Keratinocyte (primary cell): ENCODE data around the gene AMY1C. TPM values are rescaled to one million over a fixed set of nuclear protein-coding genes. Genes with fewer than 3 reads are reported as not detected.
"Not testable (repeated sequence)": the region's sequence is repeated elsewhere in the genome, so short reads cannot be mapped to it uniquely, and the experiment has no call there.

Experiments
- DNase-seq: peaks from one replicate; pipeline ENCODE4 v3.0.0-alpha.2; 2011; ENCODE audit warnings: low read depth, missing footprints, low spot score
- FAIRE-seq: peaks from 2 replicates; lab custom pipeline; 2011; peaks lifted over from hg19 to GRCh38; lab: Jason Lieb, UNC
- H2AFZ ChIP-seq: 2 replicates; pipeline ENCODE4 v1.6.0; 2012; ENCODE audit warnings: low read length, control low read depth, inconsistent platforms; ENCODE audit not compliant: control insufficient read depth
- H3K27ac ChIP-seq: 2 replicates; pipeline ENCODE4 v1.5.1; 2011; ENCODE audit warnings: low read length; ENCODE audit not compliant: control insufficient read depth, insufficient read depth
- H3K27me3 ChIP-seq: 3 replicates; pipeline ENCODE4 v1.6.0; 2011; ENCODE audit warnings: low read length; ENCODE audit not compliant: control insufficient read depth, insufficient read depth; ENCODE audit errors: extremely low read depth
- H3K36me3 ChIP-seq, 2 experiments: 2 replicates in 1 of 2; 3 replicates in 1 of 2; pipeline ENCODE4 v1.5.1; 2011; ENCODE audit warnings: low read length in 2 of 2, mild to moderate bottlenecking in 1 of 2; ENCODE audit not compliant: control insufficient read depth in 2 of 2, insufficient read depth in 2 of 2; ENCODE audit errors: extremely low read depth in 1 of 2
- H3K4me1 ChIP-seq: 3 replicates; pipeline ENCODE4 v1.5.1; 2011; ENCODE audit warnings: low read length; ENCODE audit not compliant: control insufficient read depth, insufficient read depth; ENCODE audit errors: extremely low read depth
- H3K4me2 ChIP-seq: 3 replicates; pipeline ENCODE4 v1.6.0; 2011; ENCODE audit warnings: low read depth, low read length; ENCODE audit not compliant: control insufficient read depth, insufficient read depth; ENCODE audit errors: extremely low read depth
- H3K4me3 ChIP-seq, 3 experiments: fragments of 200-600 bp in 1 of 3; sonication (generic) in 1 of 3; 2 replicates in 2 of 3; 3 replicates in 1 of 3; pipeline ENCODE4 v1.5.1; 2011 to 2016; ENCODE audit warnings: low read length in 3 of 3, mild to moderate bottlenecking in 3 of 3, control low read depth in 2 of 3, inconsistent platforms in 1 of 3, low read depth in 1 of 3, mixed read lengths in 1 of 3, mixed run types in 1 of 3, moderate library complexity in 1 of 3; ENCODE audit not compliant: control insufficient read depth in 2 of 3, insufficient read depth in 2 of 3; ENCODE audit errors: extremely low read depth in 1 of 3
- H3K79me2 ChIP-seq: 2 replicates; pipeline ENCODE4 v1.6.0; 2012; ENCODE audit warnings: low read length; ENCODE audit not compliant: control insufficient read depth, insufficient read depth
- H3K9ac ChIP-seq: 3 replicates; pipeline ENCODE4 v1.6.0; 2011; ENCODE audit warnings: low read length; ENCODE audit not compliant: control insufficient read depth, insufficient read depth; ENCODE audit errors: extremely low read depth
- H3K9me1 ChIP-seq: 3 replicates; pipeline ENCODE4 v1.6.0; 2011; ENCODE audit warnings: low read length; ENCODE audit not compliant: control insufficient read depth, insufficient read depth; ENCODE audit errors: extremely low read depth
- H3K9me3 ChIP-seq: 2 replicates; pipeline ENCODE4 v1.5.1; 2012; ENCODE audit warnings: low read depth, low read length; ENCODE audit not compliant: control insufficient read depth
- H4K20me1 ChIP-seq: 3 replicates; pipeline ENCODE4 v1.6.0; 2011; ENCODE audit warnings: low read length; ENCODE audit not compliant: control insufficient read depth, insufficient read depth; ENCODE audit errors: extremely low read depth
- dilution Hi-C: fragments of 300-500 bp; cut with MboI; formaldehyde crosslinking; loops from one replicate; pipeline ENCODE4 v1.7.0; 2020; ENCODE audit warnings: low sequenced_read_pairs; ENCODE audit not compliant: extremely low pct_ligation_motif_present
- polyA plus RNA-seq, 5 experiments: library from polyadenylated mRNA; depleted of rRNA in 3 of 5; stranded (reverse) in 3 of 5; stranded (forward) in 1 of 5; unstranded in 1 of 5; fragments of >200 nt; gene quantifications; 1 replicate in 1 of 5; 2 replicates in 3 of 5; 3 replicates in 1 of 5; pipeline versions ENCODE4 v1.2.1 to v1.2.3, GENCODE V29; 2011 to 2012; ENCODE audit warnings: missing spikeins in 2 of 5, low read depth in 1 of 5, low replicate concordance in 1 of 5

The AMY1C gene
- polyA plus RNA-seq, 1 donor (not counting 4 experiments of a cell fraction or from before 2014, with no cell fraction given) = not detected

GRCh38 chr1:103717404-103717803 is 32.3 kb upstream of the AMY1C start:
- H3K36me3 ChIP-seq, DNase-seq, FAIRE-seq, H3K9ac ChIP-seq, H3K9me1 ChIP-seq, H3K27ac ChIP-seq, H3K79me2 ChIP-seq, H3K4me3 ChIP-seq, H3K9me3 ChIP-seq, H3K27me3 ChIP-seq, dilution Hi-C loops, H2AFZ ChIP-seq, H3K4me1 ChIP-seq, H4K20me1 ChIP-seq, H3K4me2 ChIP-seq: not testable (repeated sequence)

- H3K27me3 ChIP-seq, H3K36me3 ChIP-seq, FAIRE-seq, H3K4me3 ChIP-seq, H3K4me1 ChIP-seq, H3K27ac ChIP-seq, DNase-seq, H3K9me3 ChIP-seq, dilution Hi-C loops, H3K9ac ChIP-seq, H3K4me2 ChIP-seq, H4K20me1 ChIP-seq, H3K79me2 ChIP-seq, H2AFZ ChIP-seq, H3K9me1 ChIP-seq: not testable (repeated sequence)
Measured at GRCh38 chr1:103721473-103721872, 28.2 kb upstream of the AMY1C start.

- H3K27me3 ChIP-seq, H3K4me2 ChIP-seq, H3K9me3 ChIP-seq, H3K9me1 ChIP-seq, H3K4me3 ChIP-seq, DNase-seq, dilution Hi-C loops, H3K36me3 ChIP-seq, H3K27ac ChIP-seq, H3K9ac ChIP-seq, H2AFZ ChIP-seq, H3K4me1 ChIP-seq, FAIRE-seq, H4K20me1 ChIP-seq, H3K79me2 ChIP-seq: not testable (repeated sequence)
Measured at GRCh38 chr1:103735334-103735733, 14.4 kb upstream of the AMY1C start.

- H3K27ac ChIP-seq, dilution Hi-C loops, DNase-seq, H3K4me1 ChIP-seq, H3K4me3 ChIP-seq, H3K9me3 ChIP-seq, H3K9ac ChIP-seq, H3K79me2 ChIP-seq, FAIRE-seq, H3K27me3 ChIP-seq, H3K9me1 ChIP-seq, H3K4me2 ChIP-seq, H2AFZ ChIP-seq, H3K36me3 ChIP-seq, H4K20me1 ChIP-seq: not testable (repeated sequence)
Measured at GRCh38 chr1:103738031-103738430, 11.7 kb upstream of the AMY1C start.

GRCh38 chr1:103744449-103744848 is 5.2 kb upstream of the AMY1C start:
- FAIRE-seq, dilution Hi-C loops: not testable (repeated sequence)

More at GRCh38 chr1:103744449-103744848, 5.2 kb upstream of the AMY1C start:
- H3K9me3 ChIP-seq, H3K4me1 ChIP-seq, H3K27me3 ChIP-seq, H3K9me1 ChIP-seq, H3K4me3 ChIP-seq, DNase-seq, H3K4me2 ChIP-seq, H3K9ac ChIP-seq, H3K27ac ChIP-seq, H3K79me2 ChIP-seq, H2AFZ ChIP-seq, H4K20me1 ChIP-seq, H3K36me3 ChIP-seq: not testable (repeated sequence)
